ENCODE data around the gene WEE2.
"Not testable (repeated sequence)": the region's sequence is repeated elsewhere in the genome, so short reads cannot be mapped to it uniquely, and the experiment has no call there.

WEE2 gene

GRCh38 chr7:141708351-141708750, at the start of gene WEE2:
WEE2 (plus strand) TSS chr7:141708353; CDS start chr7:141708759, 406 bp downstream.
- no peak for DNase-seq (ENCODE audit: low read depth)

DNA sequence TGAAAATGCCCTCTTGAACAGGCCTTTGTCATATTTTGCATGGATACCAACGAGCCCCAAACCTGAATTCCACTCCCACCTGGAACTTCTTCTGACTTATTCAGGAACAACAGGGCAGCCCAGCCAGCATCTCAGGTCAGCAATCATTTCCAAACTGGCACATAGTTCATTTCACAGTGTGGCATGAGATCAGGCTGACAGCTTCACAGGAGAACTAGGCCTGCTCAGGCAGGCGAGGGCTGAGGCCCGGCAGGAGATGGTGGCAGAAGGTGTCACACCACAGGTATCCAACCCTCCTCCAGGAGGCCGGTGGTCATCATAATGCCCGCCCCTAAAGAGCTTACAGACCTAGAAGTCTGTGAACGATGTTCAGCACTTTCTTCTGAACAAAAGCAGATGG, 48.7 kb upstream of the WEE2 start:
- DNase-seq (ENCODE audit: low read depth) = no peak

GRCh38 chr7:141660259-141660658, 47.9 kb upstream of the WEE2 start:
- no peak for DNase-seq (ENCODE audit: low read depth)

- DNase-seq (ENCODE audit: low read depth) = no peak
These were observed 44.9 kb upstream of the WEE2 start for GRCh38 chr7:141663081-141663849.

- no peak for DNase-seq (ENCODE audit: low read depth)
These were observed 43.7 kb upstream of the WEE2 start for GRCh38 chr7:141664450-141664849.

DNA sequence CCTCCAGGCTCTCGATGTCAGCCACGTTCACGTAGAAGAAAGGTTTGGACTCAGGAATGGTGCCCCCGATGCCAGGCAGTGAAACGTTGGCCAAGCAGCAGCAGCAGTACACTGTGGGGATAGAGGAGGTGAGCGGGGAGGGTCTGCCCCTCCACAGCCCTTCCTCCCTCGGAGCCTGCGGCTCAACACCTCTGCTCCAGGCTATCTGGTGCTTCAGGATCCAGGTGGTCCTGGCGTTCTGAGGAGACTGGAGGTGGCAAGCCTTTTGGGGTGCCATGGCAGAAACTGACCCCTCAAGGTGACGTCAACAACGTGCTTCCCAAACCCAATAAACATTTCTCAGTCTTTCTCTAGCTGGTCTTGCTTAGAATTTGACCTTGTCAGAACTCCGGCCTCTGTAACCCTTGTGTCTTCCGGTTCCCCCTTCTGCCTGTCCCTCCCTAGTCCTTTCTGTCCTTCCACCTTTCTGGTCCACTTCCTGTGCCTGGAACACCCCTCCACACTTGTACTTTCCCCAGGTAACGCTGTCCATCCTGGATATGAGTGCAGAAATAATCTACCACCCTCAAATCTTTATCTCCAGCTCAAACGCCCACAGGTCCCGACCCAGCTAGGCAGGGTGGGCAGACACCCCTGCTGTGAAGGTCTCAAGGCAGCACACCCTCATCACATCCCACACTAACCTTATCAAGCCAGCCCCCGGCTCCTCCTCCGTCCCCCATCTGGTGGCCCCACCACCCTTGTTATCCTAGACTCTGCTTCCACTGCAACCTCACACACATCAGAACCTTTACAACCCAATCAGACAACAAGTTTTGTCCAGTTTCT, 42.7 kb upstream of the WEE2 start:
- no peak for DNase-seq (ENCODE audit: low read depth)

DNA sequence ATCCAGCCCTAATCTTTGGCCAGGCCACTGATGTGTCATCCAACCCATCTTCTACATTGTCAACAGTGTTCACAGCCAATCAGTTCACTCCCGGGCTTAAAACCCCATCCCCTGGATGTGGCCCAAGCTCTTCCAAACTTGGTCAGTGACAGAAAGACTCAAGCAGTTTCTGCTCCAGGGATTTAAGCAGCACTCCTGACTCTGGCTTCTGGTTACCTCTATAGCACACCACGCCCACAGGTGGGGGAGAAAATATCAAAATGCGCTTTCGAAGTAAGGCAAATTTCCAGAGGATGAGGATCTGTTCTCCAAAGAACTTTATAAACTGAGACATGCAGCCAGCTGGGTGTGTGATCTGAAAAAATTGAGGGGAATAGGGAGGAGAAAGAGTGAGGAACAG, 42.1 kb upstream of the WEE2 start:
- no peak for DNase-seq (ENCODE audit: low read depth)

- DNase-seq (ENCODE audit: low read depth) = no peak
These were observed 39.3 kb upstream of the WEE2 start for GRCh38 chr7:141668853-141669252.

- no peak for DNase-seq (ENCODE audit: low read depth)
These were observed 36.3 kb upstream of the WEE2 start for GRCh38 chr7:141671705-141672496.

GRCh38 chr7:141673346-141673745, 34.8 kb upstream of the WEE2 start:
- no peak for DNase-seq (ENCODE audit: low read depth)

- DNase-seq (ENCODE audit: low read depth) = no peak
These were observed 33.9 kb upstream of the WEE2 start for GRCh38 chr7:141674171-141674671.

DNA sequence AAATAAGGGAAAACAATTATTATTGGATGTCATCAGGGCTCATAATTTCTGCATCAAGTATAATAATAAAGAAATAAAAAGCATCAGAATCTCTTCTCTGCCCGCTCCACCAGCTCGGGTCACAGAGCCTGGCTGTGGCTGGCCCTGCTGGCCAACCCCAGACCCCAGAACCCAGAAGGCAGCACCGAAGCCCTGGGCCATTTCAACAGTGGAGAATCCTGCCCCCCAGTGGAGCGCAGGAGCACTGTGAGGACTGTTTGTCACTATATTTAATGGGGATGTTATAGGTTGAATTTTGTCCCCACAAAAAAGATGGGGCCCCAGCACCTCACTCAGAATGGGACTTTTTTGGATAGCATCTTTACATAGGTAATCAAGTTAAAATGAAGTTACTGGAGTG, 33.5 kb upstream of the WEE2 start:
- no peak for DNase-seq (ENCODE audit: low read depth)

GRCh38 chr7:141675436-141676215, 32.5 kb upstream of the WEE2 start:
- no peak for DNase-seq (ENCODE audit: low read depth)

GRCh38 chr7:141676618-141677017, 31.5 kb upstream of the WEE2 start:
- no peak for DNase-seq (ENCODE audit: low read depth)

GRCh38 chr7:141679014-141679413, 29.1 kb upstream of the WEE2 start:
- no peak for DNase-seq (ENCODE audit: low read depth)

DNA sequence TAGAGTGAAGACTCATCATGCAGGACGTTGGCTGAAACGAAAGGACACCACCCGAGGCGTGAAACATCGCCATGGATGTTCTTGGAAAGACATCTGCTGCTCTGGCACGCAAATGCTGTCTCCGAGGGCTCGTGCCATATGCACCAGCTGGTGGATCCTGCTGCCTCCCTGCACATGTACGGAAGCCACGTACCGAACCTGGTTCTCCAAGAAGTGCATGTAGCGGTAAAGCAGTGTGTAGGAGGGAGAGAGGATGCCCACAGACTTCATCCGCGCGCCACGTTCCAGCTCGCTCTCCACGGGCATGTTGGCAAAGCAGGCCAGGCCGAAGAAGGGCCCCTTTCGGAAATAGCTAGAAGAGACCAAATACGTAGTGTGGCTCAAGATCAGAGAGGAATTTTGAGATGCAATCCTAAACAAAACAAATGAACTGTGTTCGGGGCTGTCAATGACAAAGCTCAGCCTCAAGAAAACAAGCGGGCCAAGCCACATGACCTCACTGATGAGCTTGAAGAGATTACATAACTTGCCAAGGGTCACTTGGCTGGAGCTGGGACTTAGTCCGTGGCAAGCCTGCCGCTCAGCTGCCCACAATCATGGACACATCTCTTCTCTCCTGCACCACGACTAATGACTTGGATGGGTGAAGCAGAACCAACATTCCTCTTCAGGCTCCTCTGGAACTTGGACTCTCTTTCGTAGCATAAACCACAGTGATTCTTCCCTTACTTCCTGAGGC, 22.7 kb upstream of the WEE2 start:
- no peak for DNase-seq (ENCODE audit: low read depth)

- no peak for DNase-seq (ENCODE audit: low read depth)
These were observed 22.1 kb upstream of the WEE2 start for GRCh38 chr7:141686074-141686473.

DNA sequence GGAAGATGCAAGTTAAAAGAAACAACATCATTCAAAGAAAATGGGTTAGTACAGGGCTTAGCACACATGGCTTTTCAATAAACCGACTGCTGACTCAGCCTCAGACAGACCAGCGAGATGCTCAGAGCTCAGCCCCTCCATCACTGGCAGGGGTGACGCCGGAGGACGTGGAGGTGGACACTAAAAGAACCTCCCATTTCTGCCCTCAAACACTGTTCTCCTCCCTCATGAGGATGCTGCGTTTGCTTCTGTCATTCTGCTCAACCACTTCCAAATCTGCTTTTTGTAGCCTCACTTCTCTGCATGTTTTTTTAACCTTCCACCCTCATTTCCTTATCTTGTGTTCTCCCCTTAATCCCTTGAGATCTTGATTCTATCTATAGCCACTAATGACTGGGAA, 21.5 kb upstream of the WEE2 start:
- no peak for DNase-seq (ENCODE audit: low read depth)

DNA sequence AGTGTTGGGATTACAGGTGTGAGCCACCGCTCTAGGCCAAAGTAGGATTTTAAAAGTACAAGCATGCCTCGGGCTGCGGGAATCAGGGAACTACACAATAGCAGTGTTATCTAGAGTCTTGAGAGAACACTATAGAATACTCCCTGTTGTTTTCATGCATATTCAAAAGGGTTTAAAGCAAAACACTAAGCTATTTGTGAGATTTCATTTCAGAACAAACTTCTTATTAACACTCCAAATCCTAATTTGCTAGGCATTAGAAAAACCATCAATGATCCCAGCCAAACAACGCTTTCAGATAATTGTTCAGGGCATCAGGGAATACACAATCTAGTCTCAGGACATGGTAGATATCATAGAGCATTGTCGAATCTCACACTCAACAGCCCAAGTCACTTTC, 20.1 kb upstream of the WEE2 start:
- DNase-seq (ENCODE audit: low read depth) = no peak

GRCh38 chr7:141689072-141689825, 18.9 kb upstream of the WEE2 start:
- not testable (repeated sequence) for DNase-seq (ENCODE audit: low read depth)

Measured in stimulated activated CD8-positive, alpha-beta memory T cell treated with anti-CD3 and anti-CD28 coated beads, Interleukin-15, amount 100 ng/mL, for 1 hour (primary cell).